ENCODE data around the gene CAPN7. TPM values are rescaled to one million over a fixed set of nuclear protein-coding genes. Genes with fewer than 3 reads are reported as not detected.

CAPN7 gene
- total RNA-seq, 1 experiment from 2014 or later, result 25.2 TPM

GRCh38 chr3:15243822-15244482 is 37.9 kb downstream of the CAPN7 start:
- WGBS (ENCODE audit: extremely low coverage, insufficient read length, low lambda C conversion rate), result no CpG with 5 or more reads among the region's 5 CpGs
- Histone ChIP-seq H4K8ac (replicated peaks; ENCODE audit: insufficient read length, low read depth, low read length) (no peak overlapping the region), H3K9ac (ENCODE audit: extremely low read depth, insufficient read length, low read length) (no peak overlapping the region), H2BK20ac (ENCODE audit: low read depth, low read length, poor library complexity, severe bottlenecking) (no peak overlapping the region), H3K23ac (ENCODE audit: insufficient read length, low read depth, low read length) (no peak overlapping the region), H3K9me3 (ENCODE audit: control insufficient read depth, low read depth, low read length) (no peaks in the 10 kb centered on the region), H3T11ph (ENCODE audit: low read length) (no peak overlapping the region), H3K23me2 (ENCODE audit: insufficient read length, low read depth, low read length, poor library complexity, severe bottlenecking) (no peaks in the 10 kb centered on the region), H4K91ac (ENCODE audit: insufficient read length, low read depth, low read length) (no peak overlapping the region), H3K4ac (ENCODE audit: low read depth, low read length) (no peak overlapping the region), H2BK12ac (ENCODE audit: insufficient read length, low read depth, low read length) (no peak overlapping the region), H3K4me1 (ENCODE audit: insufficient read depth, low read length) (no peaks in the 10 kb centered on the region), H3K79me2 (ENCODE audit: insufficient read depth, low read length) (no peaks in the 10 kb centered on the region), H3K14ac (ENCODE audit: insufficient read depth, low read length) (no peak overlapping the region), H3K4me2 (ENCODE audit: insufficient read depth, insufficient read length, low read length) (no peak overlapping the region), H2BK5ac (ENCODE audit: insufficient read length, low read length) (no peak overlapping the region), H3K18ac (ENCODE audit: insufficient read length, low read depth, low read length) (no peak overlapping the region), H3K79me1 (ENCODE audit: insufficient read depth, low read depth, low read length, poor library complexity, severe bottlenecking) (no peaks in the 10 kb centered on the region), H2AK5ac (ENCODE audit: insufficient read length, low read length) (no peak overlapping the region), H2AFZ (ENCODE audit: low read length) (no peak overlapping the region), H3K27me3 (ENCODE audit: insufficient read depth, low read length) (no peaks in the 10 kb centered on the region), H3K27ac (ENCODE audit: insufficient read length, low read depth, low read length) (no peak overlapping the region), H2BK15ac (ENCODE audit: low read depth, low read length) (no peak overlapping the region), H3K56ac (ENCODE audit: insufficient read length, low read depth, low read length) (no peak overlapping the region), H4K20me1 (ENCODE audit: control insufficient read depth, insufficient read depth, insufficient read length) (no peaks in the 10 kb centered on the region), H2BK120ac (ENCODE audit: low read depth, low read length, poor library complexity, severe bottlenecking) (no peak overlapping the region), H4K5ac (ENCODE audit: insufficient read length, low read depth, low read length) (no peak overlapping the region)
- Mint-ChIP-seq H3K27me3 (ENCODE audit: low read depth) (no peaks in the 10 kb centered on the region), H3K36me3 (ENCODE audit: insufficient read depth in 1 of 3, low read depth in 3 of 3) (peaks cover 4 to 54% (median 17%) of the 10 kb centered on the region in 3 experiments; a peak in 5 of 7 replicates), H3K27ac (no peak overlapping the region), H3K4me3 (no peak overlapping the region), H3K4me1 (no peaks in the 10 kb centered on the region), H3K9me3 (no peaks in the 10 kb centered on the region)
- no peak for DNase-seq
- TF ChIP-seq CTCF (conservative IDR thresholded peaks at IDR 0.05), result no peak
